Mesodermal cell (in vitro differentiated cells): ENCODE results near the gene LIX1.
"Not testable (repeated sequence)": the region's sequence is repeated elsewhere in the genome, so short reads cannot be mapped to it uniquely, and the experiment has no call there.

Experiments used
- H3K27ac ChIP-seq: 2 replicates; pipeline ENCODE4 v1.7.0; 2013; ENCODE audit warnings: mild to moderate bottlenecking, low read depth, low read length, moderate library complexity; ENCODE audit not compliant: severe bottlenecking
- H3K36me3 ChIP-seq: 2 replicates; pipeline ENCODE4 v1.7.1; 2013; ENCODE audit warnings: mild to moderate bottlenecking, low read length, moderate library complexity; ENCODE audit not compliant: control insufficient read depth, insufficient read depth
- H3K4me1 ChIP-seq: one replicate; pipeline ENCODE4 v1.7.1; 2013; ENCODE audit warnings: mild to moderate bottlenecking, low read length; ENCODE audit not compliant: insufficient read depth, control insufficient read depth, poor library complexity, severe bottlenecking
- H3K4me3 ChIP-seq: 2 replicates; pipeline ENCODE4 v1.7.0; 2013; ENCODE audit warnings: low read length, control low read depth, mild to moderate bottlenecking; ENCODE audit not compliant: insufficient read depth, poor library complexity, severe bottlenecking; ENCODE audit errors: extremely low read depth
- H3K9me3 ChIP-seq: 2 replicates; pipeline ENCODE4 v1.7.1; 2013; ENCODE audit warnings: mild to moderate bottlenecking, low read length, moderate library complexity; ENCODE audit not compliant: control insufficient read depth
- WGBS, 2 experiments: methylation state at CpG; one replicate each; pipeline ENCODE4 v1.1.5; 2013; ENCODE audit warnings: missing lambda C conversion rate in 2 of 2; ENCODE audit not compliant: insufficient coverage in 2 of 2; 5-methylcytosine and 5-hydroxymethylcytosine counted together

LIX1 gene

GRCh38 chr5:97093193-97093592 is 49.2 kb downstream of the LIX1 start:
- H3K4me3 ChIP-seq, result no peak overlapping the region
- H3K4me1 ChIP-seq, result peaks cover 10% of the 10 kb centered on the region
- no peaks in the 10 kb centered on the region for H3K36me3 ChIP-seq
- H3K9me3 ChIP-seq, result no peaks in the 10 kb centered on the region
- H3K27ac ChIP-seq, result no peak overlapping the region

DNA sequence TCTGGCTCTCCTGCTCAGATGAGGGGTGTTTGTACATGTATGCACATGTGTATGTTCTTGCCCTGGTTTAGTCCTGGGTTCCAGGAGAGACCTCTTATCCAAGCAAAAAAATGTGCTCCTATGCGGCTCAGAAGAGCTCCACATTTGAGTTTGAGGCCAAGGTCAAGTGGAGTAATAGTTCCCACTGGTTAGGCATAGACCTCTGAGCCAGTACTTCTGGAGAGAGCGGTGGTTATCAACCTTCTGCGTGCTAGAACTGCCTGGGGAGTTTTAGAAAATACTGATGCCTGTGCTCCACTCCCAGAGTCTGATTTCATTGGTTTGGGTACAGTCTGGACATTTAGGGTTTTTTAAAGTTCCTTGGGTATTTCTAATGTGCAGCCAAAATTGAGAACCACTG is 51.5 kb downstream of the LIX1 start:
- Histone ChIP-seq H3K9me3 (no peaks in the 10 kb centered on the region), H3K27ac (no peak overlapping the region), H3K4me1 (no peaks in the 10 kb centered on the region), H3K36me3 (no peaks in the 10 kb centered on the region), H3K4me3 (no peak overlapping the region)
- WGBS, 2 experiments, result 86 to 100% methylated on average over 3 of the region's 3 CpGs

DNA sequence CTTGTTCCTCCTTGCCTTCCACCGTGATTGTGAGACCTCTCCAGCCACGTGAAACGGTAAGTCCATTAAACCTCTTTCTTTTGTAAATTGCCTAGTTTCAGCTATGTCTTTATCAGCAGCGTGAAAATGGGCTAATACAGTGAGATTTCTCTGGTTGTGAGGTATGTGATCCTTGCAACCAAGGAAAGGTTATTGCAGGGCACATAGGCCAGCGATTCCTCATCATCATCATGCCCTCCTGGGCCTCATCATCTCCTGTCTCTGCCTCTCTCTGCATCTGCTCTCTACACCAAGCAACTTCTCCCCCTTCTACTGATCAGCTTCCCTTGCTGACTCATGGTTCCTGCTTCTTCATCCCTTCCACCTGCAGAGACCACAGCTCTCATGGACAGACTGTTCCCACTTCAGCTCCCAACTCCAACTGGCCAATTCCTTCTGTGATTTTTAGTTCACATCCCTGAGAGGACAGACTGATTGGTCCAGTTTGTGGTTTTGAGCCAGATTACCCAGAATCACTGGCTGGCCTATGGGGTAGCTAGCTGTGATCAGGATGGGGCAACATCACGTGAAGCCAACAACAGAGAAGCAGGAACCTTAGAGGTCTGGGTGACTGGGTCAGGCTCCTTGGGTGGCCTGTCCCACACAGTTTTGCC is 53.1 kb downstream of the LIX1 start:
- Histone ChIP-seq H3K36me3 (no peaks in the 10 kb centered on the region), H3K4me3 (no peak overlapping the region), H3K27ac (no peak overlapping the region), H3K9me3 (peaks cover 6% of the 10 kb centered on the region), H3K4me1 (no peaks in the 10 kb centered on the region)
- WGBS, 2 experiments, result 95 to 100% methylated on average over 3 to 4 of the region's 6 CpGs

- H3K27ac ChIP-seq, result no peak overlapping the region
Observed at GRCh38 chr5:97088774-97089148, 53.6 kb downstream of the LIX1 start.

GRCh38 chr5:97087138-97087537 is 55.3 kb downstream of the LIX1 start:
- Histone ChIP-seq H3K36me3 (no peaks in the 10 kb centered on the region), H3K9me3 (peaks cover 6% of the 10 kb centered on the region), H3K27ac (no peak overlapping the region), H3K4me3 (no peak overlapping the region), H3K4me1 (no peaks in the 10 kb centered on the region)
- WGBS, 2 experiments, result 90 to 92% methylated on average over 2 to 3 of the region's 4 CpGs

More at GRCh38 chr5:97088774-97089148, 53.6 kb downstream of the LIX1 start:
- Histone ChIP-seq H3K9me3 (peaks cover 6% of the 10 kb centered on the region), H3K4me3 (no peak overlapping the region), H3K36me3 (no peaks in the 10 kb centered on the region), H3K4me1 (no peaks in the 10 kb centered on the region)
- 80 to 100% methylated on average over 1 of the region's 2 CpGs for WGBS, 2 experiments

DNA sequence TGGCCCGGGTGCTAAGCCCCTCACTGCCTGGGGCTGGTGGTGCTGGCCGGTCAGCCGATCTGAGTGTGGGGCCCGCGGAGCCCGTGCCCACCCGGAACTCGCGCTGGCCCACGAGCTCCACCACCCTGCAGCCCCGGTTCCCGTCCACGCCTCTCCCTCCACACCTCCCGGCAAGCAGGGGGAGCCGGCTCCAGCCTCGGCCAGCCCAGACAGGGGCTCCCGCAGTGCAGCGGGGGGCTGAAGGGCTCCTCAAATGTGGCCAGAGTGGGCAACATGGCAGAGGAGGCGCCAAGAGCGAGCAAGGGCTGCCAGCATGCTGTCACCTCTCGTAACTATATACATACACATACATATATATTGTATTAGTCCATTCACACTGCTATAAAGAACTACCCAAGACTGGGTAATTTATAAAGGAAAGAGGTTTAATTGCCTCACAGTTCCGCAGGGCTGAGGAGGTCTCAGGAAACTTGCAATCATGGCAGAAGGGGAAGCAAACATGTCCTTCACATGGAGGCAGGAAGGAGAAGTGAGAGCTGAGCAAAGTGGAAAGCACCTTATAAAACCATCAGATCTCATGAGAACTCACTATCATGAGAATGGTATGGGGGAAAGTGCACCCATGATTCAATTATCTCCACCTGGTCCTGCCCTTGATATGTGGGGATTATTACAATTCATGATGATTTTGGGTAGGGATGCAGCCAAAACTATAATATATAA is 56.8 kb downstream of the LIX1 start:
- peaks cover 6% of the 10 kb centered on the region for H3K9me3 ChIP-seq
- WGBS, 2 experiments, result 98 to 100% methylated on average over 1 to 14 of the region's 22 CpGs

GRCh38 chr5:97084782-97085458 is 57.5 kb downstream of the LIX1 start:
- H3K4me3 ChIP-seq, H3K9me3 ChIP-seq, H3K36me3 ChIP-seq, H3K27ac ChIP-seq, H3K4me1 ChIP-seq: not testable (repeated sequence)
- 95% methylated on average over 16 to 18 of the region's 21 CpGs for WGBS, 2 experiments

More for the DNA sequence above, 56.8 kb downstream of the LIX1 start:
- no peaks in the 10 kb centered on the region for H3K4me1 ChIP-seq
- no peak overlapping the region for H3K4me3 ChIP-seq
- H3K36me3 ChIP-seq, result no peaks in the 10 kb centered on the region
- H3K27ac ChIP-seq, result no peak overlapping the region

DNA sequence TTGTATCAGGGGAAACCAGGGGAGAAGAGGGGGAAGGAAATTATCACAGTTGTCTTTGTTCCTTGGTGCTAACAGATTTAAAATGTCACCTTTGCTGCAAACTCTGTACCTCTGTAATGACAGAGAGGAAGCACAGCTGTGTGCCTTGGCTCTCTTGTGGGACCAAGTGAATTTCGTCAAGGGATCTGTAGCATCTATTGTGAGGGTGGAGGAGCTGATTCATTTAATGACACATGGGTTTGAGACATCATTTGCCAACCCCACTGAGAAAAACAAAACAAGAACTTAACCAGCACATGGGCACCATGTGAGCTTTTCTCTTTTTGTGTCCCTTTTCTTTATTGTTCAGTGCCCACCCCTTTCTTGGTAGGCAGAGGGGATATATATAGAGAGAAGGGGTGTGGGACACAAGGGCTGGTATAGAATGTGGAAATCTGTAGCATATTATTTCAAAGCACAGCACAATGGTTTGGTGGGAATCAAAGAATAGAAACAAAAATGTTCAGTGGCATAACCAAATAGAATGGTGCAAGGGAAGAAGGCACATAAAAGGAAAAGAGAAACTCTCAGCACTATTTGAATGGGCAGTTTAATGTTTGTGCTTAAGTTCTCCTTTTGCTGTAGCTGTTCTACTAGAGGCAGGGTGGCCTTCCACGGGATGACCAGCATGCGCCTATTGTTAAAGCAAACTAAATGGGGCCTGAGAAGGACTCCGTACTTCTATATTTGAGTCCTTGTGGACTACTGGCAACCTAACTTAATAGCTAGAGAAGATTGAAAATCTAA is 63.3 kb downstream of the LIX1 start:
- Histone ChIP-seq H3K4me3 (no peak overlapping the region), H3K27ac (no peak overlapping the region)
- WGBS, 2 experiments, result 97% methylated on average over 4 of the region's 4 CpGs; no CpG with 5 or more reads in 1 of the 2 experiments

GRCh38 chr5:97077246-97077645 is 65.2 kb downstream of the LIX1 start:
- Histone ChIP-seq H3K9me3 (no peaks in the 10 kb centered on the region), H3K36me3 (no peaks in the 10 kb centered on the region), H3K27ac (no peak overlapping the region), H3K4me1 (no peaks in the 10 kb centered on the region), H3K4me3 (no peak overlapping the region)
- 85 to 90% methylated on average over 2 of the region's 4 CpGs for WGBS, 2 experiments

More for the DNA sequence above, 63.3 kb downstream of the LIX1 start:
- Histone ChIP-seq H3K9me3 (no peaks in the 10 kb centered on the region), H3K36me3 (no peaks in the 10 kb centered on the region), H3K4me1 (no peaks in the 10 kb centered on the region)

DNA sequence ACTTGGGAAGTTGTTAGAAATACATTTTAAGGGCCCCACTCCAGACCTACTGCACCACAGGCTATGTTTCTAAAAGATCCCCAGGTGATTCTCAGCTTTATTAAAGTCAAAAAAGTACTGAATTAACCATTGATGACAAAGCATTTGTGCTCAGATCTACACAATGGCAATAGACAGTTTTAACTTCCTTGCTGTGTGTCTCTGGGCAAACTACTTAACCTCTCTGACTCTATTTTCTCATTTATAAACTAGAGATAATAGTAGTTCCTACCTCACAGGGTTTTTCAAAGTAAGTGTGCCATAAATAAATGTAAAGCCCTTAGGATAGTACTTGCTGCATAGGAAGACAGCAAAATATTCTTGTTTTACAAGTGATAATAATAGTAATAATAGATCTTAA is 66.3 kb downstream of the LIX1 start:
- no peak overlapping the region for H3K27ac ChIP-seq
- H3K9me3 ChIP-seq, result no peaks in the 10 kb centered on the region
- H3K4me1 ChIP-seq, result no peaks in the 10 kb centered on the region
- no peak overlapping the region for H3K4me3 ChIP-seq
- no peaks in the 10 kb centered on the region for H3K36me3 ChIP-seq
